H9 (cell line): Measurements from ENCODE around the gene C16orf78. TPM values are rescaled to one million over a fixed set of nuclear protein-coding genes. Genes with fewer than 3 reads are reported as not detected.

Experiments
- DNase-seq: peaks from one replicate; pipeline ENCODE4 v3.0.0-alpha.2; 2017
- H2AFZ ChIP-seq: one replicate; pipeline ENCODE4 v1.6.1; 2013; ENCODE audit warnings: mild to moderate bottlenecking, low read length, control low read depth, moderate library complexity
- H2AK5ac ChIP-seq: 2 replicates; pipeline ENCODE4 v1.6.1; 2013; ENCODE audit warnings: low read length, control low read depth, mixed read lengths; ENCODE audit not compliant: insufficient read length
- H2BK120ac ChIP-seq: one replicate; pipeline ENCODE4 v1.6.1; 2013; ENCODE audit warnings: low read depth, mild to moderate bottlenecking, low read length, control low read depth, inconsistent platforms; ENCODE audit not compliant: poor library complexity, severe bottlenecking
- H2BK12ac ChIP-seq: 2 replicates; pipeline ENCODE4 v1.6.1; 2013; ENCODE audit warnings: low read length, control low read depth, mixed read lengths, low read depth; ENCODE audit not compliant: insufficient read length
- H2BK15ac ChIP-seq: 2 replicates; pipeline ENCODE4 v1.6.1; 2013; ENCODE audit warnings: low read depth, low read length, control low read depth
- H2BK20ac ChIP-seq: one replicate; pipeline ENCODE4 v1.6.1; 2013; ENCODE audit warnings: low read depth, mild to moderate bottlenecking, low read length, control low read depth, inconsistent platforms; ENCODE audit not compliant: poor library complexity, severe bottlenecking
- H2BK5ac ChIP-seq: 2 replicates; pipeline ENCODE4 v1.6.1; 2013; ENCODE audit warnings: low read length, control low read depth, mixed read lengths; ENCODE audit not compliant: insufficient read length
- H3K14ac ChIP-seq: 2 replicates; pipeline ENCODE4 v1.6.1; 2013; ENCODE audit warnings: low read length, control low read depth; ENCODE audit not compliant: insufficient read depth
- H3K18ac ChIP-seq: 2 replicates; pipeline ENCODE4 v1.6.1; 2013; ENCODE audit warnings: low read depth, mild to moderate bottlenecking, mixed read lengths, low read length, control low read depth; ENCODE audit not compliant: insufficient read length
- H3K23ac ChIP-seq: 2 replicates; pipeline ENCODE4 v1.6.1; 2013; ENCODE audit warnings: low read length, control low read depth, mixed read lengths, low read depth; ENCODE audit not compliant: insufficient read length
- H3K23me2 ChIP-seq: 2 replicates; pipeline ENCODE4 v1.6.1; 2013; ENCODE audit warnings: low read depth, mild to moderate bottlenecking, mixed read lengths, low read length, control low read depth; ENCODE audit not compliant: insufficient read length, poor library complexity, severe bottlenecking
- H3K27ac ChIP-seq: 2 replicates; pipeline ENCODE4 v1.5.1; 2013; ENCODE audit warnings: low read length, control low read depth, mixed read lengths, low read depth; ENCODE audit not compliant: insufficient read length
- H3K27me3 ChIP-seq: 2 replicates; pipeline ENCODE4 v1.6.1; 2013; ENCODE audit warnings: low read length, control low read depth, inconsistent platforms; ENCODE audit not compliant: insufficient read depth
- H3K4ac ChIP-seq: 2 replicates; pipeline ENCODE4 v1.6.1; 2013; ENCODE audit warnings: low read depth, mild to moderate bottlenecking, control low read depth, inconsistent platforms, low read length, moderate library complexity
- H3K4me1 ChIP-seq: 2 replicates; pipeline ENCODE4 v1.6.1; 2013; ENCODE audit warnings: low read length, control low read depth, inconsistent platforms; ENCODE audit not compliant: insufficient read depth
- H3K4me2 ChIP-seq: 2 replicates; pipeline ENCODE4 v1.6.1; 2013; ENCODE audit warnings: low read length, control low read depth, mixed read lengths; ENCODE audit not compliant: insufficient read length, insufficient read depth
- H3K56ac ChIP-seq: 2 replicates; pipeline ENCODE4 v1.6.1; 2013; ENCODE audit warnings: low read depth, mild to moderate bottlenecking, mixed read lengths, low read length, control low read depth; ENCODE audit not compliant: insufficient read length
- H3K79me1 ChIP-seq: 2 replicates; pipeline ENCODE4 v1.6.1; 2013; ENCODE audit warnings: low read depth, mild to moderate bottlenecking, moderate library complexity, low read length, control low read depth, inconsistent platforms; ENCODE audit not compliant: insufficient read depth, poor library complexity, severe bottlenecking
- H3K79me2 ChIP-seq: 2 replicates; pipeline ENCODE4 v1.6.1; 2013; ENCODE audit warnings: low read length, control low read depth, inconsistent platforms; ENCODE audit not compliant: insufficient read depth
- H3K9ac ChIP-seq: 2 replicates; pipeline ENCODE4 v1.6.1; 2013; ENCODE audit warnings: low read length, control low read depth, mixed read lengths; ENCODE audit not compliant: insufficient read length; ENCODE audit errors: extremely low read depth
- H3K9me3 ChIP-seq: one replicate; pipeline ENCODE4 v1.6.1; 2013; ENCODE audit warnings: low read depth, low read length, inconsistent platforms; ENCODE audit not compliant: control insufficient read depth
- H3T11ph ChIP-seq: one replicate; pipeline ENCODE4 v1.6.1; 2013; ENCODE audit warnings: mild to moderate bottlenecking, low read length, control low read depth, inconsistent platforms
- H4K20me1 ChIP-seq: one replicate; pipeline ENCODE4 v1.6.1; 2013; ENCODE audit not compliant: control insufficient read depth, insufficient read length, insufficient read depth
- H4K5ac ChIP-seq: 2 replicates; pipeline ENCODE4 v1.6.1; 2013; ENCODE audit warnings: low read depth, mild to moderate bottlenecking, mixed read lengths, low read length, control low read depth; ENCODE audit not compliant: insufficient read length
- H4K8ac ChIP-seq: replicated peaks from 2 replicates; pipeline ENCODE4 v1.6.1; 2013; ENCODE audit warnings: low read length, control low read depth, mixed read lengths, low read depth; ENCODE audit not compliant: insufficient read length
- H4K91ac ChIP-seq: 2 replicates; pipeline ENCODE4 v1.6.1; 2013; ENCODE audit warnings: low read depth, mild to moderate bottlenecking, moderate library complexity, mixed read lengths, low read length, control low read depth; ENCODE audit not compliant: insufficient read length
- H3K27ac Mint-ChIP-seq, 3 experiments: 2 replicates in 2 of 3; 3 replicates in 1 of 3; pipeline ENCODE4 v1.8.0; 2020 to 2021; ENCODE audit warnings: mixed read lengths in 3 of 3, mild to moderate bottlenecking in 1 of 3, moderate library complexity in 1 of 3
- H3K27me3 Mint-ChIP-seq: 2 replicates; pipeline ENCODE4 v1.8.0; 2021; ENCODE audit warnings: low read depth, mild to moderate bottlenecking, moderate library complexity, mixed read lengths
- H3K36me3 Mint-ChIP-seq, 3 experiments: 2 replicates in 2 of 3; 3 replicates in 1 of 3; pipeline ENCODE4 v1.8.0; 2020 to 2021; ENCODE audit warnings: low read depth in 3 of 3, mixed read lengths in 3 of 3; ENCODE audit not compliant: insufficient read depth in 1 of 3
- H3K4me1 Mint-ChIP-seq, 2 experiments: 2 replicates each; pipeline ENCODE4 v1.8.0; 2020; ENCODE audit warnings: mixed read lengths in 2 of 2
- H3K4me3 Mint-ChIP-seq, 2 experiments: 2 replicates in 1 of 2; 3 replicates in 1 of 2; pipeline ENCODE4 v1.8.0; 2020 to 2021; ENCODE audit warnings: mild to moderate bottlenecking in 2 of 2, mixed read lengths in 2 of 2, moderate library complexity in 1 of 2
- H3K9me3 Mint-ChIP-seq, 2 experiments: 2 replicates in 1 of 2; 3 replicates in 1 of 2; pipeline ENCODE4 v1.8.0; 2020; ENCODE audit warnings: mild to moderate bottlenecking in 2 of 2, mixed read lengths in 2 of 2, moderate library complexity in 1 of 2
- WGBS: extraction: QIAGEN DNeasy Blood & Tissue Kit; methylation state at CpG from one replicate; pipeline ENCODE4 v1.1.7; 2013; ENCODE audit warnings: missing lambda C conversion rate, low lambda C conversion rate, mixed read lengths; ENCODE audit not compliant: insufficient read length; ENCODE audit errors: extremely low coverage; 5-methylcytosine and 5-hydroxymethylcytosine counted together
- total RNA-seq: library from RNA; stranded (reverse); gene quantifications from 2 replicates; pipeline ENCODE4 v1.2.1, GENCODE V29; 2021
- TF ChIP-seq, protein P1 (sequence below): fragments of 200-600 bp; sonication (generic); conservative IDR thresholded peaks from 3 replicates; pipeline ENCODE4 v1.8.0; 2021; ENCODE audit warnings: antibody characterized with exemption, mild to moderate bottlenecking

The C16orf78 gene
- total RNA-seq, 1 experiment from 2014 or later, result not detected

DNA sequence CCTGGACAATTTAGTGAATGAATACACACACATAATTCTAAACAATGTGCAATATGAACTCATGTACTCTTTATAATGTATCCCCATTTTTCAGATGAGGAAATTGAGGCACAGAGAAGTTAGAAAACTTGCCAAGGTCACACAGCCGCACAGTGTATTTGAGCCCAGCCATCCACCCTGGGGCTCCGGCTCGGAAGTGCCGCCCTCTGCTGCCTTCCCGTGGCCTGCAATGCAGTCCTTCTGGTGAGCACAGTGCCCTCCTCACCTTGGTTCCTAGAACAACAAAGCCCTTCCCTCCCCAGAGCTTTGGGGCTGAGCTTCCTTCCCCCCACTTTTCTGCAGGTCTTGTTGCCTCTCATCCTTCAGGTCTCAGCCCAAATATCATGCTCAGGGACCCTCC, 63.7 kb downstream of the C16orf78 start:
- Histone ChIP-seq H2BK15ac (no peak overlapping the region), H2BK12ac (no peak overlapping the region), H4K5ac (no peak overlapping the region), H3K79me1 (no peaks in the 10 kb centered on the region), H3K9me3 (no peaks in the 10 kb centered on the region), H2BK20ac (no peak overlapping the region), H3K79me2 (no peaks in the 10 kb centered on the region), H3K4me1 (peaks cover 8% of the 10 kb centered on the region; the same call in 1 of the 2 replicates), H3K27me3 (no peaks in the 10 kb centered on the region), H2BK120ac (no peak overlapping the region), H3K18ac (no peak overlapping the region), H3K9ac (no peak overlapping the region), H4K8ac (no peak overlapping the region), H3K4ac (no peak overlapping the region), H3K14ac (no peak overlapping the region), H4K91ac (no peak overlapping the region), H3K56ac (no peak overlapping the region), H3T11ph (no peak overlapping the region), H3K27ac (no peak overlapping the region), H3K23ac (no peak overlapping the region), H3K4me2 (no peak overlapping the region), H2AK5ac (no peak overlapping the region), H3K23me2 (no peaks in the 10 kb centered on the region), H4K20me1 (no peaks in the 10 kb centered on the region), H2BK5ac (no peak overlapping the region), H2AFZ (no peak overlapping the region)
- DNase-seq, result no peak
- no CpG with 5 or more reads among the region's 5 CpGs for WGBS
- H3K27me3 Mint-ChIP-seq, result peaks cover 11% of the 10 kb centered on the region
- H3K4me3 Mint-ChIP-seq, result no peak overlapping the region
- H3K27ac Mint-ChIP-seq, result no peak overlapping the region
- peaks cover 27 to 29% of the 10 kb centered on the region in 2 experiments for H3K4me1 Mint-ChIP-seq
- TF ChIP-seq, protein P1, sequence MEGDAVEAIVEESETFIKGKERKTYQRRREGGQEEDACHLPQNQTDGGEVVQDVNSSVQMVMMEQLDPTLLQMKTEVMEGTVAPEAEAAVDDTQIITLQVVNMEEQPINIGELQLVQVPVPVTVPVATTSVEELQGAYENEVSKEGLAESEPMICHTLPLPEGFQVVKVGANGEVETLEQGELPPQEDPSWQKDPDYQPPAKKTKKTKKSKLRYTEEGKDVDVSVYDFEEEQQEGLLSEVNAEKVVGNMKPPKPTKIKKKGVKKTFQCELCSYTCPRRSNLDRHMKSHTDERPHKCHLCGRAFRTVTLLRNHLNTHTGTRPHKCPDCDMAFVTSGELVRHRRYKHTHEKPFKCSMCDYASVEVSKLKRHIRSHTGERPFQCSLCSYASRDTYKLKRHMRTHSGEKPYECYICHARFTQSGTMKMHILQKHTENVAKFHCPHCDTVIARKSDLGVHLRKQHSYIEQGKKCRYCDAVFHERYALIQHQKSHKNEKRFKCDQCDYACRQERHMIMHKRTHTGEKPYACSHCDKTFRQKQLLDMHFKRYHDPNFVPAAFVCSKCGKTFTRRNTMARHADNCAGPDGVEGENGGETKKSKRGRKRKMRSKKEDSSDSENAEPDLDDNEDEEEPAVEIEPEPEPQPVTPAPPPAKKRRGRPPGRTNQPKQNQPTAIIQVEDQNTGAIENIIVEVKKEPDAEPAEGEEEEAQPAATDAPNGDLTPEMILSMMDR, result peak; percentile 33; the same call in 2 of the 3 replicates
- no peaks in the 10 kb centered on the region for H3K36me3 Mint-ChIP-seq
- no peaks in the 10 kb centered on the region; a peak in 1 of 5 replicates for H3K9me3 Mint-ChIP-seq
